ENCODE results near the gene CEP120.
"Not testable (repeated sequence)": the region's sequence is repeated elsewhere in the genome, so short reads cannot be mapped to it uniquely, and the experiment has no call there.

The CEP120 gene

GRCh38 chr5:123438902-123439301 lies 15.7 kb upstream of the CEP120 start:
- no peak for DNase-seq (ENCODE audit: low spot score)

GRCh38 chr5:123438244-123438643 lies 15.0 kb upstream of the CEP120 start:
- DNase-seq (ENCODE audit: low spot score), result no peak

- DNase-seq (ENCODE audit: low spot score), result no peak
Measured at GRCh38 chr5:123436201-123436600, 13.0 kb upstream of the CEP120 start.

GRCh38 chr5:123434796-123435195 lies 11.6 kb upstream of the CEP120 start:
- DNase-seq (ENCODE audit: low spot score), result no peak

GRCh38 chr5:123433596-123433995 lies 10.4 kb upstream of the CEP120 start:
- no peak for DNase-seq (ENCODE audit: low spot score)

GRCh38 chr5:123430441-123430840 lies 7.2 kb upstream of the CEP120 start:
- not testable (repeated sequence) for DNase-seq (ENCODE audit: low spot score)

- DNase-seq (ENCODE audit: low spot score), result no peak
Measured at GRCh38 chr5:123429993-123430392, 6.8 kb upstream of the CEP120 start.

GRCh38 chr5:123429221-123429954 lies 6.2 kb upstream of the CEP120 start:
- no peak for DNase-seq (ENCODE audit: low spot score)

- DNase-seq (ENCODE audit: low spot score), result no peak
Measured at GRCh38 chr5:123428521-123429220, 5.5 kb upstream of the CEP120 start.

- DNase-seq (ENCODE audit: low spot score), result no peak
Measured at GRCh38 chr5:123427281-123427680, 4.1 kb upstream of the CEP120 start.

- DNase-seq (ENCODE audit: low spot score), result no peak
Measured at GRCh38 chr5:123425431-123425830, 2.2 kb upstream of the CEP120 start.

GRCh38 chr5:123422433-123423277 lies 548 bp downstream of the CEP120 start:
- peak; percentile 30 for DNase-seq (ENCODE audit: low spot score)

GRCh38 chr5:123421773-123422172 lies 1.4 kb downstream of the CEP120 start:
- DNase-seq (ENCODE audit: low spot score), result no peak

GRCh38 chr5:123414974-123415373 lies 8.2 kb downstream of the CEP120 start:
- no peak for DNase-seq (ENCODE audit: low spot score)

GRCh38 chr5:123412206-123412605 lies 11.0 kb downstream of the CEP120 start:
- DNase-seq (ENCODE audit: low spot score), result no peak

GRCh38 chr5:123401999-123402398 lies 21.2 kb downstream of the CEP120 start:
- DNase-seq (ENCODE audit: low spot score), result not testable (repeated sequence)

GRCh38 chr5:123401320-123401719 lies 21.9 kb downstream of the CEP120 start:
- DNase-seq (ENCODE audit: low spot score), result no peak

- DNase-seq (ENCODE audit: low spot score), result not testable (repeated sequence)
Measured at GRCh38 chr5:123400870-123401291, 22.3 kb downstream of the CEP120 start.

- no peak for DNase-seq (ENCODE audit: low spot score)
Measured at GRCh38 chr5:123398058-123398733, 25.0 kb downstream of the CEP120 start.

- DNase-seq (ENCODE audit: low spot score), result no peak
Measured at GRCh38 chr5:123397538-123397937, 25.7 kb downstream of the CEP120 start.

GRCh38 chr5:123391009-123391408 lies 32.2 kb downstream of the CEP120 start:
- DNase-seq (ENCODE audit: low spot score), result no peak

- no peak for DNase-seq (ENCODE audit: low spot score)
Measured at GRCh38 chr5:123389794-123390193, 33.4 kb downstream of the CEP120 start.
